HUES48 (cell line): Measurements from ENCODE around the gene STK39.

ENCODE experiments used
- H3K27ac ChIP-seq: one replicate; pipeline ENCODE4 v1.7.0; 2013; ENCODE audit warnings: low read depth, low read length, inconsistent platforms
- H3K27me3 ChIP-seq: 2 replicates; pipeline ENCODE4 v1.6.1; 2013; ENCODE audit warnings: mild to moderate bottlenecking, low read length; ENCODE audit not compliant: control insufficient read depth, insufficient read depth
- H3K36me3 ChIP-seq: 2 replicates; pipeline ENCODE4 v1.6.1; 2013; ENCODE audit warnings: low read length; ENCODE audit not compliant: control insufficient read depth, insufficient read depth
- H3K4me1 ChIP-seq: 2 replicates; pipeline ENCODE4 v1.6.1; 2013; ENCODE audit warnings: mild to moderate bottlenecking, low read length; ENCODE audit not compliant: control insufficient read depth, insufficient read depth
- H3K4me3 ChIP-seq: 2 replicates; pipeline ENCODE4 v1.5.1; 2013; ENCODE audit warnings: mild to moderate bottlenecking, low read depth, low read length
- H3K9ac ChIP-seq: 2 replicates; pipeline ENCODE4 v1.6.1; 2013; ENCODE audit warnings: mild to moderate bottlenecking, low read depth, low read length, moderate library complexity
- H3K9me3 ChIP-seq: 2 replicates; pipeline ENCODE4 v1.6.1; 2013; ENCODE audit warnings: low read length; ENCODE audit not compliant: control insufficient read depth, insufficient read depth

Gene STK39

GRCh38 chr2:167963899-167964649 is 283.3 kb downstream of the STK39 start:
- Histone ChIP-seq H3K27me3 (no peaks in the 10 kb centered on the region), H3K27ac (no peak overlapping the region), H3K4me3 (no peak overlapping the region), H3K9ac (no peak overlapping the region), H3K36me3 (no peaks in the 10 kb centered on the region), H3K9me3 (no peaks in the 10 kb centered on the region), H3K4me1 (peaks cover 17% of the 10 kb centered on the region)

GRCh38 chr2:167962436-167963226 is 284.8 kb downstream of the STK39 start:
- H3K4me1 ChIP-seq = peaks cover 17% of the 10 kb centered on the region
- no peaks in the 10 kb centered on the region for H3K27me3 ChIP-seq
- H3K9me3 ChIP-seq = no peaks in the 10 kb centered on the region
- no peaks in the 10 kb centered on the region for H3K36me3 ChIP-seq
- no peak overlapping the region for H3K27ac ChIP-seq
- no peak overlapping the region for H3K9ac ChIP-seq
- no peak overlapping the region for H3K4me3 ChIP-seq

- Histone ChIP-seq H3K9ac (no peak overlapping the region), H3K4me3 (no peak overlapping the region), H3K36me3 (no peaks in the 10 kb centered on the region), H3K27me3 (no peaks in the 10 kb centered on the region), H3K27ac (no peak overlapping the region), H3K9me3 (no peaks in the 10 kb centered on the region), H3K4me1 (peaks cover 17% of the 10 kb centered on the region)
These were observed 285.8 kb downstream of the STK39 start for GRCh38 chr2:167961536-167962048.

- Histone ChIP-seq H3K9ac (no peak overlapping the region), H3K4me3 (no peak overlapping the region), H3K27me3 (no peaks in the 10 kb centered on the region), H3K9me3 (no peaks in the 10 kb centered on the region), H3K27ac (no peak overlapping the region), H3K4me1 (peaks cover 17% of the 10 kb centered on the region), H3K36me3 (no peaks in the 10 kb centered on the region)
These were observed 287.2 kb downstream of the STK39 start for GRCh38 chr2:167960089-167960747.

GRCh38 chr2:167957662-167958061 is 289.7 kb downstream of the STK39 start:
- Histone ChIP-seq H3K9ac (no peak overlapping the region), H3K4me3 (no peak overlapping the region)

GRCh38 chr2:167955264-167955906 is 292.0 kb downstream of the STK39 start:
- no peaks in the 10 kb centered on the region for H3K36me3 ChIP-seq
- H3K27ac ChIP-seq = no peak overlapping the region
- H3K4me1 ChIP-seq = peaks cover 1% of the 10 kb centered on the region; the same call in 1 of the 2 replicates
- H3K27me3 ChIP-seq = no peaks in the 10 kb centered on the region
- no peaks in the 10 kb centered on the region for H3K9me3 ChIP-seq
- H3K4me3 ChIP-seq = no peak overlapping the region
- H3K9ac ChIP-seq = no peak overlapping the region

More at GRCh38 chr2:167957662-167958061, 289.7 kb downstream of the STK39 start:
- no peaks in the 10 kb centered on the region for H3K36me3 ChIP-seq
- no peak overlapping the region for H3K27ac ChIP-seq
- H3K27me3 ChIP-seq = no peaks in the 10 kb centered on the region
- peaks cover 17% of the 10 kb centered on the region for H3K4me1 ChIP-seq
- H3K9me3 ChIP-seq = no peaks in the 10 kb centered on the region

- Histone ChIP-seq H3K27ac (no peak overlapping the region), H3K27me3 (no peaks in the 10 kb centered on the region), H3K4me1 (no peaks in the 10 kb centered on the region), H3K9me3 (no peaks in the 10 kb centered on the region), H3K4me3 (no peak overlapping the region), H3K36me3 (no peaks in the 10 kb centered on the region), H3K9ac (no peak overlapping the region)
These were observed 292.9 kb downstream of the STK39 start for GRCh38 chr2:167954495-167954894.

GRCh38 chr2:167953776-167954175 is 293.6 kb downstream of the STK39 start:
- no peak overlapping the region for H3K4me3 ChIP-seq

GRCh38 chr2:167950571-167950970 is 296.8 kb downstream of the STK39 start:
- Histone ChIP-seq H3K4me3 (no peak overlapping the region), H3K27ac (no peak overlapping the region), H3K9me3 (no peaks in the 10 kb centered on the region), H3K36me3 (no peaks in the 10 kb centered on the region), H3K27me3 (no peaks in the 10 kb centered on the region), H3K4me1 (peaks cover 14% of the 10 kb centered on the region), H3K9ac (no peak overlapping the region)

More at GRCh38 chr2:167953776-167954175, 293.6 kb downstream of the STK39 start:
- no peak overlapping the region for H3K9ac ChIP-seq
- H3K36me3 ChIP-seq = no peaks in the 10 kb centered on the region
- no peaks in the 10 kb centered on the region for H3K4me1 ChIP-seq
- H3K9me3 ChIP-seq = no peaks in the 10 kb centered on the region
- H3K27me3 ChIP-seq = no peaks in the 10 kb centered on the region
- no peak overlapping the region for H3K27ac ChIP-seq

- H3K27me3 ChIP-seq = no peaks in the 10 kb centered on the region
- H3K4me3 ChIP-seq = no peak overlapping the region
- peaks cover 17% of the 10 kb centered on the region for H3K4me1 ChIP-seq
- no peaks in the 10 kb centered on the region for H3K9me3 ChIP-seq
- H3K27ac ChIP-seq = peak overlapping the region; percentile 34
- H3K9ac ChIP-seq = peak overlapping the region; percentile 23; the same call in 1 of the 2 replicates
- H3K36me3 ChIP-seq = no peaks in the 10 kb centered on the region
These were observed 301.0 kb downstream of the STK39 start for GRCh38 chr2:167946441-167946841.
